Stomach (tissue), 9 donors: ENCODE data around the gene GTSE1. TPM values are rescaled to one million over a fixed set of nuclear protein-coding genes. Genes with fewer than 3 reads are reported as not detected.
"Not testable (repeated sequence)": the region's sequence is repeated elsewhere in the genome, so short reads cannot be mapped to it uniquely, and the experiment has no call there.

ENCODE experiments used
- DNase-seq, 2 donors: peaks; one replicate each; pipeline versions ENCODE4 v3.0.0 to v3.0.0-alpha.2; 2013 to 2019
- H3K27ac ChIP-seq, 5 donors: fragments of 200-600 bp in 4 of 5; sonication (generic) in 4 of 5; one replicate each; pipeline ENCODE4 v1.5.1; 2013 to 2019; ENCODE audit warnings: mild to moderate bottlenecking in 1 of 5, moderate library complexity in 1 of 5
- H3K27me3 ChIP-seq, 3 donors: fragments of 200-600 bp; sonication (generic); one replicate each; pipeline ENCODE4 v1.5.1; 2017 to 2019; ENCODE audit warnings: mixed run types in 1 of 3
- H3K36me3 ChIP-seq, 4 donors: fragments of 200-600 bp; sonication (generic); 1 replicate in 3 of 4; 2 replicates in 1 of 4; pipeline ENCODE4 v1.5.1; 2016 to 2019
- H3K4me1 ChIP-seq, 4 donors: fragments of 200-600 bp; sonication (generic); one replicate each; pipeline ENCODE4 v1.5.1; 2016 to 2019
- H3K4me3 ChIP-seq, 4 donors: fragments of 200-600 bp; sonication (generic) in 3 of 4; one replicate each; pipeline ENCODE4 v1.5.1; 2016 to 2019; ENCODE audit warnings: mild to moderate bottlenecking in 1 of 4
- H3K9me3 ChIP-seq, 4 donors: fragments of 200-600 bp; sonication (generic); one replicate each; pipeline ENCODE4 v1.5.1; 2016 to 2019
- EP300 ChIP-seq: sonication (generic); formaldehyde crosslinking; IDR thresholded peaks from one replicate; pipeline ENCODE4 v1.6.1; 2017; ENCODE audit warnings: antibody characterized with exemption
- POLR2A ChIP-seq, 4 donors: fragments of 450-650 bp; IDR thresholded peaks; one replicate each; pipeline ENCODE4 v1.6.1; 2016; ENCODE audit warnings: antibody characterized with exemption in 4 of 4, control low read depth in 2 of 4, mild to moderate bottlenecking in 1 of 4, moderate library complexity in 1 of 4
- POLR2AphosphoS5 ChIP-seq, 3 donors: sonication (generic); formaldehyde crosslinking; IDR thresholded peaks; one replicate each; pipeline ENCODE4 v1.6.1; 2016; ENCODE audit warnings: antibody characterized with exemption in 3 of 3
- WGBS, 5 donors: extraction: QIAGEN DNeasy Blood & Tissue Kit in 3 of 5; methylation state at CpG; one replicate each; pipeline versions ENCODE4 v1.1.5 to v1.1.7; 2013 to 2018; 5-methylcytosine and 5-hydroxymethylcytosine counted together
- intact Hi-C: fragments of 100-400 bp; cut with DNase I; formaldehyde crosslinking; loops from one replicate; pipeline ENCODE4 v1.15.1; 2023; ENCODE audit warnings: low total_unique reads
- polyA plus RNA-seq, 3 donors: library from polyadenylated mRNA; stranded (reverse); fragments of 200-250 nt; gene quantifications; one replicate each; pipeline ENCODE4 v1.2.3, GENCODE V29; 2013
- total RNA-seq, 5 donors: library from RNA; depleted of rRNA; stranded (reverse); fragments of >200 nt; gene quantifications; one replicate each; pipeline versions ENCODE4 v1.1.0 to v1.2.3, GENCODE V29; 2014 to 2016
- TF ChIP-seq, protein P1 (sequence below), 7 experiments: fragments of 450-650 bp in 4 of 7; fragments of 200-600 bp in 3 of 7; sonication (generic) in 3 of 7; IDR thresholded peaks; one replicate each; pipeline ENCODE4 v1.5.1; 2016 to 2019; ENCODE audit warnings: antibody characterized with exemption in 7 of 7, control low read depth in 2 of 7, mild to moderate bottlenecking in 1 of 7
- donor health status: healthy with polysubstance abuse.
- donor health status: Bipolar disorder and iron deficiency.
- donor health status: healthy.

GTSE1 gene
- total and polyA plus RNA-seq, 8 donors: 1.1 to 64.0 (median 4.2) TPM

DNA sequence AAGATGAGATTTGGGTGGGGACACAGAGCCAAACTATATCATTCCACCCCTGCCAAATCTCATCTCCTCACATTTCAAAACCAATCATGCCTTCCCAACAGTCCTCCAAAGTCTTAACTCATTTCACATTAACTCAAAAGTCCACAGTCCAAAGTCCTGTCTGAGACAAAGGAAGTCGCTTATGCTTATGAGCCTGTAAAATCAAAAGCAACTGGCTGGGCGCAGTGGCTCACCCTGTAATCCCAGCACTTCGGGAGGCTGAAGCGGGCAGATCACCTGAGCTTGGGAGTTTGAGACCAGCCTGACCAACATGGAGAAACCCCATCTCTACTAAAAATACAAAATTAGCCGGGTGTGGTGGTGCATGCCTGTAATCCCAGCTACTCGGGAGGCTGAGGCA, 32.1 kb upstream of the GTSE1 start:
- intact Hi-C loops, H3K4me3 ChIP-seq, H3K9me3 ChIP-seq, H3K36me3 ChIP-seq, H3K27me3 ChIP-seq: not testable (repeated sequence)
- 50 to 66% (median 57%) methylated on average over 5 to 6 of the region's 6 CpGs for WGBS, 5 donors
- TF ChIP-seq POLR2AphosphoS5 (IDR thresholded peaks at IDR 0.05): peak in 1 of 3 donors; percentile 10
- DNase-seq: peak; percentile 46 to 84
- Histone ChIP-seq H3K27ac (peak overlapping the region in 1 of 5 donors; percentile 18), H3K4me1 (peaks cover 21 to 43% (median 36%) of the 10 kb centered on the region in 4 donors)

DNA sequence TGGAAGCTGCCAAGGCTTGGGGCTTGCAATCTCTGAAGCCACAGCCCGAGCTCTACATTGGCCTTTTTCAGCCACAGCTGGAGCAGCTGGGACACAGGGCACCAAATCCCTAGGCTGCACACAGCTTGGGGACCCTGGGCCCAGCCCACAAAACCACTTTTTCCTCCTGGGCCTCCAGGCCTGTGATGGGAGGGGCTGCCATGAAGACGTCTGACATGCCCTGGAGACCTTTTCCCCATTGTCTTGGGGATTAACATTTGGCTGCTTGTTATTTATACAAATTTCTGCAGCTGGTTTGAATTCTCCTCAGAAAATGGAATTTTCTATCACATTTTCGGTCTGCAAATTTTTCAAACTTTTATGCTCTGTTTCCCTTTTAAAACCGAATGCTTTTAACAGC, 31.0 kb upstream of the GTSE1 start:
- H3K27me3 ChIP-seq, H3K9me3 ChIP-seq, H3K4me3 ChIP-seq, DNase-seq, intact Hi-C loops, H3K27ac ChIP-seq: not testable (repeated sequence)
- peaks cover 0 to 12% (median under 1%) of the 10 kb centered on the region in 4 donors for H3K36me3 ChIP-seq
- H3K4me1 ChIP-seq: peaks cover 26 to 54% (median 46%) of the 10 kb centered on the region in 4 donors
- 82 to 98% (median 95%) methylated on average over 4 of the region's 4 CpGs for WGBS, 5 donors

DNA sequence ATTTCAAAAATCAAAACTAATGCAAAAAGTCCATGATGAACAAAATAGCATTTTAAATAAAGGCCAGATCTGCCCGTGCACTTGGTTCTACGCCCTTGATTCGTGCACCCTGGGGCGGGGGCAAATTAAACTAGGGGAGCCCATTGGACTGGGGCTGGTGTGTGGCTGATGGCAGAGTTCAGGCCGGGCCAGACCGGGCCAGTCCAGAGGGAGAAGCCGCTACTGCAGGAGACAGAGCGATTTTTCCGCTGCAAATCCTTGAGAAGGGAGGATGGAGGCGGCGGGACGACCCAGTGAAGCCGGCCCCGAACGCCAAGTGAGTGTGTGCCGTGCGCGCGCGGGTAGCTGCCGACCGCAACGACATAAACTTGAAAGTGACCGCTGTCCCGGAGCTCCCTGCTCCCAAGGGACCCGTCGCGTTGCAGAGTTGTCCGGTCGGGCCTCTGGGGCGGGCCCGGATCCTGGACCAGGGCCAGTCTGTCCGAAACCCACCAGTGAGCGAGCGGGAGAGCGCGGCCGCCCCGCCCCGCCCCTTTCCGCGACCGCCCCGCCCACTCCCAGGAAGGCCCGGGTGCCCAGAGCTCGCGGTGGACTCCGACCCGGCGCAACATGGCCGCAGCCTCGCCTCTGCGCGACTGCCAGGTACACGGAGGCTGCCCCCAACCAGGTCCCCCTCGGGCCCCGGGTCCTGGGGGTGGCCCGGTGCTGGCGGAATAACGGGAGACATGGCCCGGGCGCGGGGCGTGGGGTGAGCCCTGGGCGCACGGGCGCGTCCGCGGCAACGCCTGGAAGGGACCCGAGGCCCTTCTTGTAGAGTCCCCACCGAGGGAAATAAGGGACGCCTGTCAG, 29.0 kb upstream of the GTSE1 start, which contains the start of gene TTC38:
TSS of gene TTC38 (plus strand) at position 578 of the 849 bp plus-strand sequence. CDS start at position 610, 32 bp downstream.
- DNase-seq: peak; percentile 95 to 96
- H3K9me3 ChIP-seq: no peaks in the 10 kb centered on the region
- intact Hi-C loops: no loop called here
- H3K36me3 ChIP-seq: peaks cover 6 to 33% (median 18%) of the 10 kb centered on the region in 4 donors
- H3K27ac ChIP-seq: peak within 1 kb of the TSS; percentile 88 to 98 (median 91)
- peak within 1 kb of the TSS; percentile 72 to 94 (median 79) for H3K4me3 ChIP-seq
- WGBS, 5 donors: 1 to 2% (median 1%) methylated on average over 19 to 74 of the region's 74 CpGs
- H3K27me3 ChIP-seq: no peaks in the 10 kb centered on the region
- peaks cover 26 to 57% (median 45%) of the 10 kb centered on the region in 4 donors for H3K4me1 ChIP-seq
- TF ChIP-seq POLR2A (IDR thresholded peaks at IDR 0.05) (no peak), POLR2AphosphoS5 (IDR thresholded peaks at IDR 0.05) (peak in 2 of 3 donors; percentile 66 to 71)

DNA sequence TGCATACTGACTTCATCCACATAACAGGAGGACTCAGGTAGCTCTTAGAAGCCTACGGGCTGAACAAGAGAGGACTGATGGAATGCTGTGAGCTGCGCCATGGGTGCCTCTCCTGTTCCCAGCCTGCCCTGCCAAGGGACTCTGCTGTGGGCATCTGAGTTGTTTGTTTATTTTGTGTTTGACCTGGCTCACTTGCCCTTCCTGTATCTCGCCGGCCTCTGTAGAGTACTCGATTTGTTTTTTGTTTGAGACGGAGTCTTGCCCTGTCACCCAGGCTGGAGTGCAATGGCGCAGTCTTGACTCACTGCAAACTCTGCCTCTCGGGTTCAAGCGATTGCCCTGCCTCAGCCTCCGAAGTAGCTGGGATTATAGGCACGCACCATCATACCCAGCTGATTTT, 27.1 kb upstream of the GTSE1 start:
- TF ChIP-seq, protein P1, sequence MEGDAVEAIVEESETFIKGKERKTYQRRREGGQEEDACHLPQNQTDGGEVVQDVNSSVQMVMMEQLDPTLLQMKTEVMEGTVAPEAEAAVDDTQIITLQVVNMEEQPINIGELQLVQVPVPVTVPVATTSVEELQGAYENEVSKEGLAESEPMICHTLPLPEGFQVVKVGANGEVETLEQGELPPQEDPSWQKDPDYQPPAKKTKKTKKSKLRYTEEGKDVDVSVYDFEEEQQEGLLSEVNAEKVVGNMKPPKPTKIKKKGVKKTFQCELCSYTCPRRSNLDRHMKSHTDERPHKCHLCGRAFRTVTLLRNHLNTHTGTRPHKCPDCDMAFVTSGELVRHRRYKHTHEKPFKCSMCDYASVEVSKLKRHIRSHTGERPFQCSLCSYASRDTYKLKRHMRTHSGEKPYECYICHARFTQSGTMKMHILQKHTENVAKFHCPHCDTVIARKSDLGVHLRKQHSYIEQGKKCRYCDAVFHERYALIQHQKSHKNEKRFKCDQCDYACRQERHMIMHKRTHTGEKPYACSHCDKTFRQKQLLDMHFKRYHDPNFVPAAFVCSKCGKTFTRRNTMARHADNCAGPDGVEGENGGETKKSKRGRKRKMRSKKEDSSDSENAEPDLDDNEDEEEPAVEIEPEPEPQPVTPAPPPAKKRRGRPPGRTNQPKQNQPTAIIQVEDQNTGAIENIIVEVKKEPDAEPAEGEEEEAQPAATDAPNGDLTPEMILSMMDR (IDR thresholded peaks at IDR 0.05): no peak
- no peak for TF ChIP-seq POLR2AphosphoS5 (IDR thresholded peaks at IDR 0.05)
- TF ChIP-seq EP300: no peak
- no peak for TF ChIP-seq POLR2A (IDR thresholded peaks at IDR 0.05)
- intact Hi-C loops: no loop called here
- peak in 1 of 2 donors; percentile 54 for DNase-seq
- Histone ChIP-seq H3K36me3 (peaks cover 25 to 52% (median 38%) of the 10 kb centered on the region in 4 donors), H3K4me1 (peaks cover 20 to 44% (median 37%) of the 10 kb centered on the region in 4 donors), H3K9me3 (no peaks in the 10 kb centered on the region), H3K4me3 (peak overlapping the region in 2 of 4 donors; percentile 76 to 94), H3K27ac (peak overlapping the region; percentile 5 to 92 (median 88)), H3K27me3 (no peaks in the 10 kb centered on the region)
- 43 to 63% (median 56%) methylated on average over 11 of the region's 11 CpGs for WGBS, 5 donors

DNA sequence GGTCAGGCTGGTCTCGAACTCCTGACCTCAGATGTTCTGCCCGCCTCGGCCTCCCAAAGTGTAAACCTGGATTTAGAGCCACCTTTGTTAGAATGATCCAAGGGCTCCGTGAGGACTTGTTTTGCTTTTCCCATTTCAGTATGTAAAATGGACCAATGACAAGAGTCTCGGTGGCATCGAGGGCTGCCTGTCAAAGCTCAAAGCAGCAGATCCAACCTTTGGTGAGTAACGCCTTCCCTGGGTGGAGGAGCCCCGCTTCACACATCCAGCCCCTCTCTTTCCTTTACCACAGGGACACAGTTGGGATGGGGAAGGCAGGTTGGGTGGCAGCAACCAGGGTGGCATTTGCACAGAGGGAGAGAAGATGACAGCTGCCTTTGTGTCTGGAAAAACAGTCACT, 24.5 kb upstream of the GTSE1 start:
- no peak overlapping the region for H3K4me3 ChIP-seq
- no peak overlapping the region for H3K27ac ChIP-seq
- DNase-seq: no peak
- no peaks in the 10 kb centered on the region for H3K27me3 ChIP-seq
- no peaks in the 10 kb centered on the region for H3K9me3 ChIP-seq
- no peak for TF ChIP-seq EP300
- no peak for TF ChIP-seq POLR2A (IDR thresholded peaks at IDR 0.05)
- TF ChIP-seq, protein P1 (IDR thresholded peaks at IDR 0.05): no peak
- no peak for TF ChIP-seq POLR2AphosphoS5 (IDR thresholded peaks at IDR 0.05)
- H3K4me1 ChIP-seq: peaks cover 16 to 40% (median 31%) of the 10 kb centered on the region in 4 donors
- intact Hi-C loops: no loop called here
- WGBS, 5 donors: 94 to 99% (median 96%) methylated on average over 8 of the region's 8 CpGs
- peaks cover 43 to 76% (median 62%) of the 10 kb centered on the region in 4 donors for H3K36me3 ChIP-seq
